Activated CD4-positive, alpha-beta T cell treated with anti-CD3 and anti-CD28 coated beads for 24 hours (primary cell): Measurements from ENCODE around the gene ACOT9.
A peak's percentile ranks its signal among the peaks of the same experiment; 100 is the strongest.
"Not testable (repeated sequence)": the region's sequence is repeated elsewhere in the genome, so short reads cannot be mapped to it uniquely, and the experiment has no call there.

Experiments
- DNase-seq, 2 donors: peaks; one replicate each; pipeline ENCODE4 v3.0.0-alpha.2; 2020; ENCODE audit warnings: low read depth in 2 of 2

ACOT9 gene

GRCh38 chrX:23694606-23695005, 48.5 kb downstream of the ACOT9 start:
- DNase-seq: peak in 1 of 2 donors; percentile 4

DNA sequence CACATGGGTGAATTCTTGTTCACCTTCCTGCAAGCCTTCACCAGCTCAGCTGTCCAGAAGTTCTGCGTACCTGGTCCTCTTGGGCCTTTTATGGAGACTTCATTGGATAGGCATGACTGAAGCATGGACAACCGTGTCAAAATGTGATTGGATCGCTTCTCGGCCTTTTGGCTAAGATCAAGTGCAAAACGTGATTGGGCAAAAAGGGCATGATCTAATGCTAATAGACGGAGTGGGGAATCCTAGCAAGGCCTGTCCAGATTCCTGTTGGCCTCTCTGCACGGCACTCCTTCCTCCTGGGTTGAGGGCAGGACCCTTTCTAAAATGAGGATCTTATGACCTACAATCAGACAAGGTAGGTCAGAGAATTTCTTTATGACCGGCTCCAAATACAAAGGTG, 50.9 kb downstream of the ACOT9 start:
- no peak for DNase-seq

- not testable (repeated sequence) for DNase-seq
Measured at GRCh38 chrX:23676486-23676885, 66.6 kb downstream of the ACOT9 start.

DNA sequence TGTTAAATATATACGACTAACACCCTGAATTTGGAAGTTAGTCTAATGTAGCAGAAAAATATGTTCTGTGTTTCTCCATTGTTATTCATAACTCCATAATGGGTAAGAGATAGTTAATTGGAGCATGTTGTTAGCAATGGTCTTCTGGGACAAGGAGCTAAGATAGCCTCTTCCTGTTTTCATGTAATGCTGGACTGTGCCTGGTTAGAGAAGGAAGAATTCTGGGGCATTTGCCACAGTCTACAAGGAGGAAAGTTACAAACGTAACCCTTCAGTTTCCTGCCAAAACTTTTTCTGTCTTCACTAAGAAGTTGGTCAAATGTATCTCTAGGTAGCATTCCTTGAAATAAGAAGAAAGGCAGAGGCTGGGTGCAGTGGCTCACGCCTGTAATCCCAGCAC, 70.0 kb downstream of the ACOT9 start:
- DNase-seq: no peak

DNA sequence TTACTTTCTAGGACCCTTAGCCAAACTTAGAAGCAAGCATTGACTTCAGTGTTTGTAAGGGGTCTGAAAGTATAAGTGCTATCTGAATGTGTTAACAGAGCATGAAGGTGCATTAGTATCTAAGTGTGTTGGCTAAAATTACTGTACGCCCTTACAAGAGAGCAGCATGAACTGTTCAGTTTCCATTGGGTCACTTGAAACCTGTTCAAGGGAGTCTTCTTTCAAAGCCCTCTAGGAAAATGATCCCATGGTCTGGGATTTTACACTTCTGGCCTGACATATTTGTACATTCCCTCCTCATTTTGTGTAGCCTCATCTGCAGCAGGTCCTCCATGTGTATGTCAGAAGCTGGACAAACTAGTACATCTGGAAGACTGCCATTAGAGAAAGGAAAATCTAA, 72.5 kb downstream of the ACOT9 start:
- DNase-seq: no peak

GRCh38 chrX:23668335-23668734, 74.7 kb downstream of the ACOT9 start:
- no peak for DNase-seq

- DNase-seq: peak; percentile 59 to 68
Measured at GRCh38 chrX:23667239-23668177, 75.6 kb downstream of the ACOT9 start, which contains the start of gene PRDX4. PRDX4 (plus strand) TSS chrX:23667493; CDS start chrX:23667571, 78 bp downstream.

DNA sequence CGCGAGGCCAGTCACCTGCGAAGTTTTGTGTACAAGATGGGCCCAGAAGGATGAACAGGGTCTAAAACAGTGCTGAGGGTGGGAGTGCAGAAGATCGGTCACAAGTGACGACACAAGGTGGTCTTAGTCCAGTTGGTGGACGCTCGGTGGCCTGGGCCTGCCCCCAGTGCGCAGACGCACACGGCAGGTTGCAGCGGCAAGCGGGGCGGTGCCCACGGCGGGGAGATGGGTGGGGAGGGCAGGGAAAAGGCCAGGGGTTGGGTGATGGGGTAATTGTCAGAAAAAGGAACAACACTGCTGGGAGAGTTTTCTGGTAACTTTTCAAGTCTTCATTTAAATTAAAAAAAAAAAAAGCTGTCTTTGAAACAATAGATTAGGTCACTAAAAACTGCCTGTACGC, 76.8 kb downstream of the ACOT9 start:
- DNase-seq: no peak

GRCh38 chrX:23664496-23664895, 78.6 kb downstream of the ACOT9 start:
- DNase-seq: no peak

DNA sequence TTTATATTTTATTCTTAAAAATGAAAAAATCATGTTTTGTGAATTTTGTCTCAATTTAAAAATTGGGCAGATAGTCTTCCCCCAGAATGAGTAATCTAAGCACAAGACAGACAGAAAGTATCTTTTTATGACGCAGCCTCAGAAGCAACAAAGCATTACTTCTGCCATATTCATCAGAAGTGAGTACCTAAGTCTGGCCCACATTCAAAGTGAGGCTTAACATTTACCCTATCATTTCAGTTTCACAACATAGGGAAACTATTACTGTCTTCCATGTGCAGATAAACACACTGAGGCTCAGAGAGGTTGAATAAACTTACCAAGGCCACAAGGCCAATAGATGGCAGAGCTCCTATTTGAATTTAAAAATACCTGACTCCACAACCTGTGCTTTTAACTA, 80.2 kb downstream of the ACOT9 start:
- no peak for DNase-seq

DNA sequence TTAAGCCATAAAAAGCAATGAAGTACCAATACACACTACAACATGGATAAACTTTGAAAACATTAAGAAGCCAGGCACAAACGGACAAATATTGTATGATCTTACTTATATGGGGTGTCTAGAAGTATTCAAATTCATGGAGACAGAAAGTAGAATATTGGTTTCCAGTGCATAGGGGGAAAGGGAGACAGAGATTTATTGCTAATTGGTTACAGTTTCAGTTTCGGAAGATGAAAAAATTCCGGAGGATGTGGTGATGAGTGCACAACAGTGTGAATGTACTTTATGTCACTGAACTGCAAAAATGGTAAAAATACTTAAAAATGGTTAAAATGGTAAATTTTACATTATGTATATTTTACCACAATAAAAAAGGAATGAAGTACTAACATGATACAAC, 80.9 kb downstream of the ACOT9 start:
- DNase-seq: no peak

DNA sequence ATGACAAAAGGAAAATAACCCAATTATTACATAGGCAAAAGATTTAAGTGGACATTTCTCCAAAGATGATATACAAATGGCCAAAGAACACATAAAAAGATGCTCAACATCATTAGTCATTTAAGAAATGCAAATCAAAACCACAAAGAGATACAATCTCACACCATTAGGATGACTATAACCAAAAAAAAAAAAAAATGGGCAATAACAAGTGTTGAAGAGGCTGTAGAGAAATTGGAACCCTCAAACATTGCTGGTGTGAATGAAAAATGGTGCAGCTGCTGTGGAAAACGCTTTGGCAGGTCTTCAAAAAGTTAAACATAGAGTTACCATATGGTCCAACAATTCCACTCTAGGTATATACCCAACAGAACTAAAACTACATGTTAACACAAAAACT, 81.4 kb downstream of the ACOT9 start:
- no peak for DNase-seq

GRCh38 chrX:23660766-23661132, 82.3 kb downstream of the ACOT9 start:
- no peak for DNase-seq

DNA sequence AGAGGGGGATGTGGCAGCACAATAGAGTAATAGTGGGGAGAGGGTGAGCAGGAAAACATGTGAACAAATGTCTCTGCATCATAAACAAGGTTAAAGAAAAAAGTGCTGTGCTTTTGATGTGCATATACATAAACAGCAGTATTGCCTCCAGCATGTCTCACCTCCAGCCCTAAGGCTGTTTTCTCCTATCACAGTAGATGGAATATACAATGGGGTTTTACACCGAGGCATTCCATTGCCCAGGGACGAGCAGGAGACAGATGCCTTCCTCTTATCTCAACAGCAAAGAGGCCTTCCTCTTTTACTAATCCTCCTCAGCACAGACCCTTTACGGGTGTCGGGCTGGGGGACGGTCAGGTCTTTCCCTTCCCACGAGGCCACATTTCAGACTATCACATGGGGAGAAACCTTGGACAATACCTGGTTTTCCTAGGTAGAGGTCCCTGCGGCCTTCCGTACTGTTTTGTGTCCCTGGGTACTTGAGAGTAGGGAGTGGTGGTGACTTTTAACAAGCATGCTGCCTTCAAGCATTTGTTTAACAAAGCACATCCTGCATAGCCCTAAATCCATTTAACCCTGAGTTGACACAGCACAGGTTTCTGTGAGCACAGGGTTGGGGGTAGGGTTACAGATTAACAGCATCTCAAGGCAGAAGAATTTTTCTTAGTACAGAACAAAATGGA, 82.9 kb downstream of the ACOT9 start:
- DNase-seq: not testable (repeated sequence)

GRCh38 chrX:23659339-23659738, 83.7 kb downstream of the ACOT9 start:
- DNase-seq: no peak

- no peak for DNase-seq
Measured at GRCh38 chrX:23656684-23657083, 86.4 kb downstream of the ACOT9 start.

- no peak for DNase-seq
Measured at GRCh38 chrX:23656091-23656490, 87.0 kb downstream of the ACOT9 start.
